HG03039 (cell line): ENCODE measurements around the gene LMO1.

Experiments used
- ATAC-seq: cut with Tn5 transposase; IDR thresholded peaks from one replicate; pipeline ENCODE4 v1.9.1; 2021; ENCODE audit warnings: mild to moderate bottlenecking, moderate library complexity; ENCODE audit not compliant: unreplicated experiment

LMO1 gene

GRCh38 chr11:8263769-8264410, at the start of gene LMO1:
Gene LMO1, minus strand, starts transcription at chr11:8263878. Its CDS starts 516 bp downstream, at chr11:8263362.
- ATAC-seq, result no peak

GRCh38 chr11:8312986-8313385, 49.3 kb upstream of the LMO1 start:
- ATAC-seq, result no peak

GRCh38 chr11:8311366-8311765, 47.7 kb upstream of the LMO1 start:
- ATAC-seq, result no peak

- no peak for ATAC-seq
Observed at GRCh38 chr11:8310743-8311298, 47.1 kb upstream of the LMO1 start.

GRCh38 chr11:8309862-8310261, 46.2 kb upstream of the LMO1 start:
- no peak for ATAC-seq

- ATAC-seq, result no peak
Observed at GRCh38 chr11:8309311-8309710, 45.6 kb upstream of the LMO1 start.

- ATAC-seq, result no peak
Observed at GRCh38 chr11:8307601-8308000, 43.9 kb upstream of the LMO1 start.

DNA sequence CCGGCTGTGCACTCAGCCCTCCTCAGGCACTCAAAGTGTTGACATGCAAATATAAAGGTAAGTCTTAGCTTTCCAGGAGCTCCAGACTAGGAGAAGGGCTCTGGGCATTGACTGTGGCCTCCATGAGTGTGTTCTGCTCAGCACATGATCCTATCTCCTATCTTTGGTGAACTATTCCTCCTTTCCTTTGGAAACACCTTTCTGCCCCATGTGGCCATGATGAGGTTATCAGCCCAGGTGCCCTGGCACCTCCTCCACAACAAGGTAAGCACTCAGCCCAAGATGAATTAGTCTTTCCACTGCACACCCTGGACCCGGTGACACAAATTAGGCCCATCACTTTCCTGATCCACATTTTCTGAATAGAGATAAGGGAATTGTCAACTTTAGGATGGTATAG, 37.9 kb upstream of the LMO1 start:
- ATAC-seq, result no peak

DNA sequence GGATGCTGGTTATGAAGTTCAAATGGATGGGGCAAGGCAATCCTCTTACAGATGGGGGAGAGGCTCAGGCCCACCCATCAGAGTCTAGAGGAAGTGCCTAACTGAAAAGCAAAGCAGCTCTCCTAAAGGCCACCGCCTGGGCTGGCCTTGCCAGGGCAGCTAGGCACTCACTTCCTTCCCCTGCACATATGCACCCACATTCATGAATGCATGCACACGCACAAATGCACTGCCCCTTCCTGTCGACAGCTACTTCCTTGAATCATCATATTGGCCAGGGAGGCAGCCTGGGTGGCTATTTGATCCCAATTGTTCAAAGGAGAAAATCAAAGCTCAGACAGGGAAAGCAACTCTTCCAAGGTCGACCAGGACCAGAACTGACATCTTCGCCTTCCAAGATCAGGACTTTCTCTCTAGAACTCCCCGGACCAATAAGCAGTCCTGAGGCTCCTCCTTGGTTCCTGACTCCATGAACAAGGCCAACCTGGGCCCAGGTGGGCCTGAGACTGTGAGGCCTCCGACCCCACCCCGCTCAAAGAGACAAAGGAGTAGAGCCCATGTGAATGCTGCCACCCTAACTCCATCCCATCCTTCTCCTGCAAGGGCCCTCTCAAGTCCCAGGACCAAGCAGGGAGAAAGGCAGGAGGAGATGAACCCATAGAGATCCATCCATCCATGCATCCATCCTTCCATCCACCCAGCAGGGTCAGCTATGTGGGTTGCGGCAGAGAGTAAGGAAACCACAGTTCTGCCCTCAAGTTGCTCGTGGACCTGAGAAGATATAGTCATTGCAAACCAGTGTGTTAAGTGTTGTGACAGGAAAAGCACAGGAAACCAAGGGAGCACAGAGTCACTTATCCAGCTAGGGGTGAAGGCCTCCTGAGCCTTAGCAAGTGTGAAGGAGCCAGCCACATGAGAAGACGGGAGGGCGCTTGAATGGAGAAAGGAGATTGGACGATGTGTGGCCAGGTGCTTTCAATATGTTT, 35.4 kb upstream of the LMO1 start:
- no peak for ATAC-seq

GRCh38 chr11:8297781-8298440, 34.2 kb upstream of the LMO1 start:
- ATAC-seq, result no peak

DNA sequence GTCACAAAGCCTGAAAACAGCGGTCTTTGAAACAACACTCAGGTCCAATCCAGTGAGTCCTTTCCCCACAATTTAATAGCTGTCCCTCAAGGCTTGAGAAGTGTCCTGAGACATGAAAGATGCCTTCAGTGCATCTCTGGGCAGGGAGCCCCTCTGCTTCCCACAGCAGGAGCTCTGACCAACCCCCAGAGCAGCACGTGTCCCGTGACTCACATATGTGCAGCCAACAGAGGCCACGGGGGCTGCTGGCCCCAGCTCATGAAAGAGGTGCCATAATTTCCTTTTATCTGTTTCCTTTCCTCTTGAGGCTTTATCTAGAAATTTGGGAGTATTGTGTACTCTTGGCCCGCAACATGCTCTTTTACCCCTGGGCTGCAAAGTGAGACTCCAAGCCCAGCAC, 33.2 kb upstream of the LMO1 start:
- ATAC-seq, result no peak

DNA sequence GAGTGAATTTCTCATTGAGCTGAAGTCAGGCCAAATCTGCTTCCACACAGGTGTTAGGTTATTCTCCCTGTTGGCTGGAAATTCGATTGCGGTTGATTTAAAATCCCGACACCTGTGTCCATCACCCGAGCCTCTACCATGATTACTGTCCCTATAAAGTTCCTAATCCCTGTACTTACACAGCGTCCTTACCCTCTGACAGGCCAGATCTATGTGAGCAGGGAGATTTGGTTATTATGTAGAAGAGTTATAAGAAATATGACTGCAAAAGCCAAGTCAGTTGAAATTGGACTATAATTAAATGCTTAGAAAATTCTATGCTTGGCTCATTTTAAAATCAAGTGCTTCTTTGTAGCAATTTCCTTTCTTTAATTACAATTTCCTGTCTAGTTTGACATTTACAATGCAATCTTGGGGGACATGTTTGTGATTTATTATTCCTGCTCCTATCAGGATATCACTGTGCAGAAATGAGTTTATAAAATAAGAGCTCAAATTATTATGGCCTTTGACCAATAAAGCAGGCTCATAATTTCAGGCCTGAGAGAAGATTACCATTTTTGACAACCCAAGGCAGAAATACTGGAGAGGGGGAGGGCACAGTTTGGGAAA, 32.5 kb upstream of the LMO1 start:
- no peak for ATAC-seq

DNA sequence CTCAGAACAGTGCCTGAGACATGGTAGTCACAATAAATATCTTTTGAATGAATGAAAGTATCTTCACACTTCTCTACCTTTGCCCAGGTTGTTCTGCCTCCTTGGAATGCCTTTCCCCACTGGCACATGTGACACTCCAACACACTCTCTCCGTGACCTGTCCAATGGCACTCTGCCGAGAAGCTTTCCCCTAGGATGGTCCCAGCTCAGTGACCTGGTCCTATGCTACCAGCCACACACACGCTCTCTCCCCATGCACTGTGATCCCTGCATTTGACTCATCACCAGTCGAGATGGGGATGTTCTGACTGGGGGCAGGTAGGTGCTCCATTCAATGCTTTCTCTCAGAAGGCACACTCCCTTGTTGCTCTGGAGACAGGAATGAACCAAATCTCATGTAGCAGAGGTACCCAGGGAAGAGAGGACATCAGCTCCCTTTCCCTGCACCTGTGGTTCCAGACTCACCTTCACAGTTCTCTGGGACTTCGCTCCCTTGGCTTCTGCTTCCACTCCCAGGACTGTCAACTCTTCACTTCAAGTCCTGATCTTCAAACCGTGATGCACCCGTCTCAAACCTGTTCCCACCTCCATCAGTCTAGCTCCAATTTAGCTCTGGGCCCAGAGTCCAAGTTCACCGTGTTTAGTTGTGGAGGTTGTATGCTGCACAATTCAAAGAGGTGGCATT, 30.7 kb upstream of the LMO1 start:
- ATAC-seq, result no peak

- no peak for ATAC-seq
Observed at GRCh38 chr11:8293171-8293570, 29.5 kb upstream of the LMO1 start.

DNA sequence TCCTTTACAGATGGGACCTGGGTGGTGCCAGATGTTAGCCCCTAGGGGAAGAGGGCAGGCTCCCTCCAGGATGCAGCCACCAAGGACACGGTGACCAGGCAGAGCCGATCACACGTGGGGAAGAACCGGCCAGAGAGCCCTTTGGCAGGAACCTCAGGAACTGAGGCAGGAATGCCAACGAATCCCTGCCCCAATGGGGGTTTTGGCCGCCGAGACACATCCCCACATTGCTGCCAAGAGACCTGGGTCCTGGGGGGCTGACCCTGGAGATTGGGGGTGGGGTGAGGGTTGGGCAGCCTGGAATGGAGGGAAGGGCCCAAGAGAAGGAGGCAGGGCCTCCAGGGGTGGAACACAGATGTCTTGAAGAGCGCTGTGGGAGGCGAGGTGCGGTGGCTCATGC, 28.7 kb upstream of the LMO1 start:
- ATAC-seq, result no peak

DNA sequence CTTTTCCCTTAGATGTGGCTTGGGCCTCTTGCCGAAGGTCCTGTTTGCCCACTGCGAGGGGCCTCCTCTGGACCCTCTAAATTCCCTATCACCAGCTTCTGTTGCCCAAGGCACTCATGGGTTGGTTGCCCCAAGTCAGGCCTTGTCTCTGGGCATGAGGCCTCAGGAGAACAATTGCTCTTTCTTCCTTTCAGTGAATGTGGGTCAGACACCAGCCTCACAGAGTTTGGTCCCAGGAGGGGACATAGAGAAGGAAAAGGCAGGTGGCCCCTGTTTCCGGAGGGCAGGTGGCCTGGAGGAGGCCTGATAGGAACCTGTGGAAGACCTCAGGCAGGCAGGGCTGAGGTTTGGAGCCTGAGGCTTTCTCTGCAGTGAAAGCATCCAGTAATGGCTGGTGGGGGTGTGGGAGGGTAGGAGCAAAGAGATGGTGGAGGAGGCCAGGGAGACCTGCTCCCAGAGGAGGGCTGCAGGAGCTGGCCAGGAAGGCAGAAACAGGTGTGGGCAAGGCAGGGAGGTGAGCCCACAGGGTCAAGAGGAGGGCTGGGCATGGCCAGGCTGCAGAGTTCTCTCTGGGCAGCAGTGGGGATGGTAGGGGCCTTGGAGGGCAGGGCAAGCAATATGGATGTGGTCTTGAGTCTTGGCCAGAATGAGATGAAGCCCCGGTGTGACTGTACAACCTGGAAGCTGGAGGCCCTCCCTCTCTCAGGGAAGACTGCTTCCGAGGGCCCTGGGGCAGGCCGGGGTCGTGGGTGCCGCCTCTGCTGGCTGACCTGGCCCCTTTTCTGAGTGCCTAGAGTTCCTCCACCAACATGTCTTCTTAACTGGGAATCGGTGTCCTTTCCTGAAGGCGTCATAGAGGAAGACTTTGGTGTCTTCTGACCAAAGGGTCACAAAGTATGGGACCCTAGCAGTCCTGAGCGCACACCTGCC, 28.0 kb upstream of the LMO1 start:
- ATAC-seq, result no peak

DNA sequence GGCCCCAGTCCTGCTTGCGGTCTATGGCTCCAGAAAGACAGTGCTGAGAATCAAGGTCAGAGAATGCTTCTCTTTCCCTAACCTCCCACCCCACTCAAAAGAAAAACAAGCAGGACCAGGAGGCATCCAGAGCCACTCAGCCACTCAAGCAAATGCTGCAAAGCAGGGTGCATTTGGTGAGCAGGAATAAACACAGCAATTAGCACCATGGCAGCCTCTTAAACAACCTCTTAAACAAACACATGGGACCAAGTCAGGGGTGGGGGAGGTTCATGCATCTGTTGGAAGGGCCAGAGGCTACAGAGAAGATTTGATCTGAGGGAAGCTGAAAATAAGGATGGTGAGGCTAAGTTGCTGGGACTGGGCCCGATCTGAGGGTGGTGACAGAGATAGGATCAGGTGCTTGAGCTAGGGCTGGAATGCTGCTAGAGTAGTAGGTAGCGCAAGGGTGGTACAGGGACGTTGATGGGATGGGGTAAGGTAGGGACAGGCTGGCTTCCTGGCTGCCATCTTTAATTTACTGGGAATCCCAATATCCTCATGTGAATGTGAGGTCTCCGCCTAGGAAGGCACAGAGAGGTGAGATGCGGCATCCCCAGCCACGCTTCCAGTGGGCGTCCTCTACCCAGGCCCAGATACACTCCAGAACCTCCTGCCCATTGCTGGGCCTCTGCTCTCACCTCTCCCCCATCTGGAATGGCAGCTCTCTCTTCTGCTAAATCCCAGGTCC, 26.6 kb upstream of the LMO1 start:
- no peak for ATAC-seq

GRCh38 chr11:8289492-8289918, 25.8 kb upstream of the LMO1 start:
- ATAC-seq, result no peak
